Stimulated activated CD4-positive, alpha-beta T cell treated with anti-CD3 and anti-CD28 coated beads, Interleukin-15, amount 100 ng/mL, for 48 hours (primary cell): ENCODE data around the gene TMEM47.

Experiments used
- DNase-seq, 2 donors: peaks; one replicate each; pipeline ENCODE4 v3.0.0-alpha.2; 2020; ENCODE audit warnings: low read depth in 2 of 2

TMEM47 gene

GRCh38 chrX:34585561-34585960 is 71.5 kb downstream of the TMEM47 start:
- no peak for DNase-seq

GRCh38 chrX:34584781-34585180 is 72.3 kb downstream of the TMEM47 start:
- no peak for DNase-seq

- DNase-seq: no peak
Measured at GRCh38 chrX:34580069-34580468, 77.0 kb downstream of the TMEM47 start.

- DNase-seq: no peak
Measured at GRCh38 chrX:34578237-34578636, 78.8 kb downstream of the TMEM47 start.
